ENCODE data around the gene ADCK2. TPM values are rescaled to one million over a fixed set of nuclear protein-coding genes. Genes with fewer than 3 reads are reported as not detected.
"Not testable (repeated sequence)": the region's sequence is repeated elsewhere in the genome, so short reads cannot be mapped to it uniquely, and the experiment has no call there.

ADCK2 gene
- total RNA-seq, 1 donor from 2014 or later = 12.4 TPM

- H3K4me3 ChIP-seq (ENCODE audit: insufficient read depth, low read depth, low read length) = no peak overlapping the region
- H4K20me1 ChIP-seq (ENCODE audit: insufficient read depth, low read length) = no peaks in the 10 kb centered on the region
- H3K27ac Mint-ChIP-seq (ENCODE audit: unreplicated experiment) = peak overlapping the region; percentile 99
- H3K79me2 ChIP-seq (ENCODE audit: insufficient read depth, low read length) = peaks cover 8% of the 10 kb centered on the region
- H3K4me1 ChIP-seq (ENCODE audit: insufficient read depth, low read length) = peaks cover 41% of the 10 kb centered on the region
- H3K9ac ChIP-seq (ENCODE audit: low read length) = peak overlapping the region; percentile 69
- H3K9me3 ChIP-seq (ENCODE audit: insufficient read depth, low read depth, low read length) = no peaks in the 10 kb centered on the region
- peaks cover 5% of the 10 kb centered on the region for H3K36me3 Mint-ChIP-seq (ENCODE audit: low read depth, unreplicated experiment)
- DNase-seq (ENCODE audit: low read depth) = no peak
- TF ChIP-seq EZH2 (IDR thresholded peaks at IDR 0.05; ENCODE audit: insufficient read depth, low read length) (no peak), CTCF (IDR thresholded peaks at IDR 0.05; ENCODE audit: insufficient read depth, low read depth, low read length) (no peak)
- H2AFZ ChIP-seq (ENCODE audit: low read depth, low read length) = no peak overlapping the region
- peak overlapping the region; percentile 75 for H3K27ac ChIP-seq (ENCODE audit: low read depth, low read length)
- H3K36me3 ChIP-seq (ENCODE audit: insufficient read depth, low read length) = no peaks in the 10 kb centered on the region
- peaks cover 30% of the 10 kb centered on the region for H3K4me1 Mint-ChIP-seq (ENCODE audit: low read depth, unreplicated experiment)
- H3K27me3 Mint-ChIP-seq (ENCODE audit: low read depth, unreplicated experiment) = no peaks in the 10 kb centered on the region
- no peak for FAIRE-seq
- peak overlapping the region; percentile 25 for H3K4me2 ChIP-seq (ENCODE audit: low read length)
- peak overlapping the region; percentile 21 for H3K4me3 Mint-ChIP-seq (ENCODE audit: unreplicated experiment)
- no peaks in the 10 kb centered on the region for H3K27me3 ChIP-seq (ENCODE audit: insufficient read depth, low read length)
- peaks cover 2% of the 10 kb centered on the region for H3K9me3 Mint-ChIP-seq (ENCODE audit: unreplicated experiment)
These were observed 48.2 kb upstream of the ADCK2 start for GRCh38 chr7:140624392-140625191.

GRCh38 chr7:140625192-140625558, 47.6 kb upstream of the ADCK2 start:
- H3K4me3 ChIP-seq (ENCODE audit: insufficient read depth, low read depth, low read length); H3K9ac ChIP-seq (ENCODE audit: low read length); FAIRE-seq; H3K9me3 ChIP-seq (ENCODE audit: insufficient read depth, low read depth, low read length); H3K79me2 ChIP-seq (ENCODE audit: insufficient read depth, low read length); H4K20me1 ChIP-seq (ENCODE audit: insufficient read depth, low read length); H3K36me3 ChIP-seq (ENCODE audit: insufficient read depth, low read length); H3K27me3 Mint-ChIP-seq (ENCODE audit: low read depth, unreplicated experiment); H3K9me3 Mint-ChIP-seq (ENCODE audit: unreplicated experiment); H3K4me3 Mint-ChIP-seq (ENCODE audit: unreplicated experiment); H3K36me3 Mint-ChIP-seq (ENCODE audit: low read depth, unreplicated experiment); H3K27me3 ChIP-seq (ENCODE audit: insufficient read depth, low read length); H2AFZ ChIP-seq (ENCODE audit: low read depth, low read length); DNase-seq (ENCODE audit: low read depth); H3K4me2 ChIP-seq (ENCODE audit: low read length): not testable (repeated sequence)
- Mint-ChIP-seq H3K27ac (ENCODE audit: unreplicated experiment) (peak overlapping the region; percentile 99), H3K4me1 (ENCODE audit: low read depth, unreplicated experiment) (peaks cover 30% of the 10 kb centered on the region)
- peaks cover 41% of the 10 kb centered on the region for H3K4me1 ChIP-seq (ENCODE audit: insufficient read depth, low read length)
- H3K27ac ChIP-seq (ENCODE audit: low read depth, low read length) = peak overlapping the region; percentile 90

GRCh38 chr7:140625908-140626868, 46.6 kb upstream of the ADCK2 start:
- H3K4me1 ChIP-seq (ENCODE audit: insufficient read depth, low read length) = peaks cover 41% of the 10 kb centered on the region

More at GRCh38 chr7:140625908-140626868, 46.6 kb upstream of the ADCK2 start:
- peak; percentile 95 for DNase-seq (ENCODE audit: low read depth)
- H3K9me3 Mint-ChIP-seq (ENCODE audit: unreplicated experiment) = peaks cover 2% of the 10 kb centered on the region
- peak overlapping the region; percentile 35 for H2AFZ ChIP-seq (ENCODE audit: low read depth, low read length)
- H3K36me3 ChIP-seq (ENCODE audit: insufficient read depth, low read length) = no peaks in the 10 kb centered on the region
- H3K4me1 Mint-ChIP-seq (ENCODE audit: low read depth, unreplicated experiment) = peaks cover 30% of the 10 kb centered on the region
- peak overlapping the region; percentile 63 for H3K4me2 ChIP-seq (ENCODE audit: low read length)
- H3K9me3 ChIP-seq (ENCODE audit: insufficient read depth, low read depth, low read length) = no peaks in the 10 kb centered on the region
- H3K27ac Mint-ChIP-seq (ENCODE audit: unreplicated experiment) = peak overlapping the region; percentile 99
- TF ChIP-seq EZH2 (IDR thresholded peaks at IDR 0.05; ENCODE audit: insufficient read depth, low read length) (no peak), CTCF (IDR thresholded peaks at IDR 0.05; ENCODE audit: insufficient read depth, low read depth, low read length) (no peak)
- H3K27me3 Mint-ChIP-seq (ENCODE audit: low read depth, unreplicated experiment) = no peaks in the 10 kb centered on the region
- H3K4me3 Mint-ChIP-seq (ENCODE audit: unreplicated experiment) = peak overlapping the region; percentile 34
- FAIRE-seq = peak; percentile 87
- H3K27me3 ChIP-seq (ENCODE audit: insufficient read depth, low read length) = no peaks in the 10 kb centered on the region
- peaks cover 5% of the 10 kb centered on the region for H3K36me3 Mint-ChIP-seq (ENCODE audit: low read depth, unreplicated experiment)
- H4K20me1 ChIP-seq (ENCODE audit: insufficient read depth, low read length) = no peaks in the 10 kb centered on the region
- peak overlapping the region; percentile 19 for H3K4me3 ChIP-seq (ENCODE audit: insufficient read depth, low read depth, low read length)
- peak overlapping the region; percentile 90 for H3K27ac ChIP-seq (ENCODE audit: low read depth, low read length)
- peak overlapping the region; percentile 61 for H3K9ac ChIP-seq (ENCODE audit: low read length)
- peaks cover 16% of the 10 kb centered on the region for H3K79me2 ChIP-seq (ENCODE audit: insufficient read depth, low read length)
